Measurements from ENCODE around the gene FRMPD2.

Gene FRMPD2

DNA sequence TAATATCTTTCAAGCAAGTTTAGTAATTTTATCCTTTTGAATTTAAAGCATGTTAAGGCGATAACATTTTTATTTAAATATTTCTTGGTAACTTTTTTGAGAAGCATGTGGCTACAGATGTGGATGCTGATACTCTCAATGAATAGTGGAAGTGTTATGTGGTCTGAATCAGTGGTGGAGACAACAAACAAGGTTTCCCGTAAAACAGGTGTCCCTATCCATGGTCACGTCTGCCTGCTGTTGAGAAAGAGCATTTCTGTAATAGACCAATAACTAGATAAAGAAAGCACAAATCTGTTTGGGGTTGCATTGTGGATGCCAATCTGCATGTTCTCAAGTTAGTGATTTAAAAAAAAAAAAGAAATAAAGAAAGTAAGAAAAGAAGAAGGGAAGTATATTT lies 18.1 kb upstream of the FRMPD2 start:
- no peak for TF ChIP-seq POLR2AphosphoS5 (IDR thresholded peaks at IDR 0.05; ENCODE audit: low read depth, low read length)
- TF ChIP-seq, protein P1, sequence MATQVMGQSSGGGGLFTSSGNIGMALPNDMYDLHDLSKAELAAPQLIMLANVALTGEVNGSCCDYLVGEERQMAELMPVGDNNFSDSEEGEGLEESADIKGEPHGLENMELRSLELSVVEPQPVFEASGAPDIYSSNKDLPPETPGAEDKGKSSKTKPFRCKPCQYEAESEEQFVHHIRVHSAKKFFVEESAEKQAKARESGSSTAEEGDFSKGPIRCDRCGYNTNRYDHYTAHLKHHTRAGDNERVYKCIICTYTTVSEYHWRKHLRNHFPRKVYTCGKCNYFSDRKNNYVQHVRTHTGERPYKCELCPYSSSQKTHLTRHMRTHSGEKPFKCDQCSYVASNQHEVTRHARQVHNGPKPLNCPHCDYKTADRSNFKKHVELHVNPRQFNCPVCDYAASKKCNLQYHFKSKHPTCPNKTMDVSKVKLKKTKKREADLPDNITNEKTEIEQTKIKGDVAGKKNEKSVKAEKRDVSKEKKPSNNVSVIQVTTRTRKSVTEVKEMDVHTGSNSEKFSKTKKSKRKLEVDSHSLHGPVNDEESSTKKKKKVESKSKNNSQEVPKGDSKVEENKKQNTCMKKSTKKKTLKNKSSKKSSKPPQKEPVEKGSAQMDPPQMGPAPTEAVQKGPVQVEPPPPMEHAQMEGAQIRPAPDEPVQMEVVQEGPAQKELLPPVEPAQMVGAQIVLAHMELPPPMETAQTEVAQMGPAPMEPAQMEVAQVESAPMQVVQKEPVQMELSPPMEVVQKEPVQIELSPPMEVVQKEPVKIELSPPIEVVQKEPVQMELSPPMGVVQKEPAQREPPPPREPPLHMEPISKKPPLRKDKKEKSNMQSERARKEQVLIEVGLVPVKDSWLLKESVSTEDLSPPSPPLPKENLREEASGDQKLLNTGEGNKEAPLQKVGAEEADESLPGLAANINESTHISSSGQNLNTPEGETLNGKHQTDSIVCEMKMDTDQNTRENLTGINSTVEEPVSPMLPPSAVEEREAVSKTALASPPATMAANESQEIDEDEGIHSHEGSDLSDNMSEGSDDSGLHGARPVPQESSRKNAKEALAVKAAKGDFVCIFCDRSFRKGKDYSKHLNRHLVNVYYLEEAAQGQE (IDR thresholded peaks at IDR 0.05; ENCODE audit: insufficient read depth in 1 of 2, low read depth in 2 of 2, low read length in 2 of 2): no peak

- no peak for TF ChIP-seq FOXP2 (optimal IDR thresholded peaks at IDR 0.05; ENCODE audit: borderline replicate concordance, extremely low read depth, extremely low read length, insufficient read depth)
- no peak for TF ChIP-seq SIN3A (IDR thresholded peaks at IDR 0.05; ENCODE audit: borderline replicate concordance, insufficient read depth, low read length)
- no peak for TF ChIP-seq POLR2AphosphoS5 (IDR thresholded peaks at IDR 0.05; ENCODE audit: low read depth, low read length)
- TF ChIP-seq, protein P1 (IDR thresholded peaks at IDR 0.05; ENCODE audit: insufficient read depth in 1 of 2, low read depth in 2 of 2, low read length in 2 of 2): no peak
- TF ChIP-seq TAF1 (IDR thresholded peaks at IDR 0.05; ENCODE audit: borderline replicate concordance, insufficient read depth, low read length): no peak
Observed at GRCh38 chr10:48291190-48291589, 16.7 kb upstream of the FRMPD2 start.

DNA sequence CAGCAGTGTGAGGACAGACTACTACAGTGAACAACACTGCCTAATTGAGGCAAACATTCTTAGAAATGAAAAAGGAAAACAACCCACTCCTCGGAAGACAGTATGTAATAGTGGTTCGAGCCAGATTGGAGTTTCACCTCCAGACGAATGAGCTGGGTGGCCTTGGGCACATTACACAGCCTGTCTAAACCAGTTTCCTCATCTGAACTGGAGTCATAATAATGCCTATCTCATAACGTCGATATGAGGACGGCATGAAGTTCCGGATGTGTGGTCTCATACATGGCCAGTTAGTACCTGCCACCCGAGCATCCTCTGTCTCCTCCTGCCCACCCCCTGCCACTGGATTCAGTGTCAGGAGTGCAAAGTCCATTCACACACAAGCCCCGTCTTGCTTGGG lies 15.8 kb upstream of the FRMPD2 start:
- TF ChIP-seq TAF1 (IDR thresholded peaks at IDR 0.05; ENCODE audit: borderline replicate concordance, insufficient read depth, low read length): no peak
- no peak for TF ChIP-seq SIN3A (IDR thresholded peaks at IDR 0.05; ENCODE audit: borderline replicate concordance, insufficient read depth, low read length)
- TF ChIP-seq, protein P1 (IDR thresholded peaks at IDR 0.05; ENCODE audit: insufficient read depth in 1 of 2, low read depth in 2 of 2, low read length in 2 of 2): no peak
- TF ChIP-seq POLR2AphosphoS5 (IDR thresholded peaks at IDR 0.05; ENCODE audit: low read depth, low read length): no peak
- TF ChIP-seq FOXP2 (optimal IDR thresholded peaks at IDR 0.05; ENCODE audit: borderline replicate concordance, extremely low read depth, extremely low read length, insufficient read depth): no peak

DNA sequence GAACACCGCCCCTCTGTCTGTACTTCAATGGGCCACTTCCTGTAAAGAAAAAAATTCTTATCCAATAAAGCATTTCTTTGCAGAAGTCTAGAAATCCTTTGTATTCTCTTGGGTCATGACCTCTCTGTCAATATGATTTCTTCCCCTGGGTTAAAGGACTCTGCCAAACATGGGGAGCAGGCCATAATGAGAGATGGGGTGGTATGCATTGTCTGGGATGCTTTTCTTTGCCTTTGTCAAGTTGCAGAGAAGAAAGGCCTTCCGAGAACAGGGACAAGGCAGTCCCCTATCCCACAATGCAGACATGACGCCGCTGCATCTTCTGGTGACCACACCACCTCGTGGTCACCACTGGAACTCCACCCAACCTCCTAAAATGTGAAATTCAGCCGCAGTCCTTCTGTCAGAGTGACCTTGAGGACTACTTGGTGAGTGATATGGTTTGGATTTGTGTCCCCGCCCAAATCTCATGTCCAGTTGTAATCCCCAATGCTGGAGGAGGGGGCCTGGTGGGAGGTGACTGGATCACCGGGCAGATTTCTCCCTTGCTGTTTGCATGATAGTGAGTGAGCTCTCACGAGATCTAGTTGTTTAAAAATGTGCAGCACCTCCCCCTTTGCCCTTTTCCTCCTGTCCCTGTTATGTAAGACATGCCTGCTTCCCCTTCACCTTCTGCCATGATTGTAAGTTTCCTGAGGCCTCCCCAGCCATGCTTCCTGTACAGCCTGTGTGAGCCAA lies 15.2 kb upstream of the FRMPD2 start:
- TF ChIP-seq TAF1 (IDR thresholded peaks at IDR 0.05; ENCODE audit: borderline replicate concordance, insufficient read depth, low read length) (no peak), POLR2AphosphoS5 (IDR thresholded peaks at IDR 0.05; ENCODE audit: low read depth, low read length) (no peak), SIN3A (IDR thresholded peaks at IDR 0.05; ENCODE audit: borderline replicate concordance, insufficient read depth, low read length) (no peak), FOXP2 (optimal IDR thresholded peaks at IDR 0.05; ENCODE audit: borderline replicate concordance, extremely low read depth, extremely low read length, insufficient read depth) (no peak)
- TF ChIP-seq, protein P1 (IDR thresholded peaks at IDR 0.05; ENCODE audit: insufficient read depth in 1 of 2, low read depth in 2 of 2, low read length in 2 of 2): no peak

GRCh38 chr10:48288661-48289060 lies 14.2 kb upstream of the FRMPD2 start:
- TF ChIP-seq SIN3A (IDR thresholded peaks at IDR 0.05; ENCODE audit: borderline replicate concordance, insufficient read depth, low read length) (no peak), FOXP2 (optimal IDR thresholded peaks at IDR 0.05; ENCODE audit: borderline replicate concordance, extremely low read depth, extremely low read length, insufficient read depth) (no peak), POLR2AphosphoS5 (IDR thresholded peaks at IDR 0.05; ENCODE audit: low read depth, low read length) (no peak), TAF1 (IDR thresholded peaks at IDR 0.05; ENCODE audit: borderline replicate concordance, insufficient read depth, low read length) (no peak)
- TF ChIP-seq, protein P1 (IDR thresholded peaks at IDR 0.05; ENCODE audit: insufficient read depth in 1 of 2, low read depth in 2 of 2, low read length in 2 of 2): no peak

All from PFSK-1 (cell line).